RKO (cell line): Measurements from ENCODE around the gene GHSR.

Experiments
- DNase-seq: peaks from one replicate; pipeline ENCODE4 v3.0.0-alpha.2; 2016; ENCODE audit warnings: low spot score

GHSR gene, protein sequence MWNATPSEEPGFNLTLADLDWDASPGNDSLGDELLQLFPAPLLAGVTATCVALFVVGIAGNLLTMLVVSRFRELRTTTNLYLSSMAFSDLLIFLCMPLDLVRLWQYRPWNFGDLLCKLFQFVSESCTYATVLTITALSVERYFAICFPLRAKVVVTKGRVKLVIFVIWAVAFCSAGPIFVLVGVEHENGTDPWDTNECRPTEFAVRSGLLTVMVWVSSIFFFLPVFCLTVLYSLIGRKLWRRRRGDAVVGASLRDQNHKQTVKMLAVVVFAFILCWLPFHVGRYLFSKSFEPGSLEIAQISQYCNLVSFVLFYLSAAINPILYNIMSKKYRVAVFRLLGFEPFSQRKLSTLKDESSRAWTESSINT

GRCh38 chr3:172447611-172448579 is at the start of gene GHSR:
GHSR (minus strand) TSS chr3:172448456; CDS start chr3:172448413, 43 bp downstream.
- DNase-seq: no peak

DNA sequence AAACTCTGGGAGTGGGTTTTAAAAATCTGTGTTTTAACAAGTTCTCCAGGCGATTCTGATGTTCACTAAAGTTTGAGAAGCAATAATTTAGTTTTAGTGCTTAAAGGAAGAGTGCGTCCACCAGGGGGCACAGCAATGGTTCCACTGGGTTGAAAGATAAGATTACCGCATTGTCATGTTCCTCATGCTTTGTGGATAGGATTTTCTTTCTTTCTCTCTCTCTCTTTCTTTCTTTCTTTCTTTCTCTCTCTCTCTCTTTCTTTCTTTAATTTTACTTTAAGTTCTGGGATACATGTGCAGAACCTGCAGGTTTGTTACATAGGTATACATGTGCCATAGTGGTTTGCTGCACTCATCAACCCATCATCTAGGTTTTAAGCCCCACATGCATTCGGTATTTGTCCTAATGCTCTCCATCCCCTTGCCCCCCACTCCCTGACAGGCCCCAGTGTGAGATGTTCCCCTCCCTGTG is 42.0 kb upstream of the GHSR start:
- DNase-seq: peak; percentile 72

- no peak for DNase-seq
Measured at GRCh38 chr3:172478116-172478515, 29.9 kb upstream of the GHSR start.

- DNase-seq: no peak
Measured at GRCh38 chr3:172476347-172476746, 28.1 kb upstream of the GHSR start.

- no peak for DNase-seq
Measured at GRCh38 chr3:172475703-172476102, 27.4 kb upstream of the GHSR start.

DNA sequence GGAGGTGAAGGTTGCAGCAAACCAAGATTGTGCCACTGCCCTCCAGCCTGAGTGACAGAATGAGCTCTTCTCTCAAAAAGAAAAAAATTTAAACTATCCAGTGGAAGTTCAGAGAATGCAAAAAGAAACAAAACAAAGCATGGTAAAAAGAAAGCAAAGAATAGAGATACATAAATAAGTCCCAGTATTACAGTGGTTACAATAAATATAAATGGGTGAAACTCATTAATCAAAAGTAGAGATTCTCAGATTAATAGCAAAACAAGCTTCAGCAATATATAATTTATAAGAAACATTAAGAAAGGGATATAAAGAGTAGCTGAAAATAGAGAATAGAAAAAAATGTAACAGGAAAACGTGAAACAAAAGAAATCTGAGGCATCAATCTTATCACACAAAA is 23.6 kb upstream of the GHSR start:
- DNase-seq: no peak

- no peak for DNase-seq
Measured at GRCh38 chr3:172470588-172470987, 22.3 kb upstream of the GHSR start.

GRCh38 chr3:172467170-172467824 is 19.0 kb upstream of the GHSR start:
- peak; percentile 64 for DNase-seq

DNA sequence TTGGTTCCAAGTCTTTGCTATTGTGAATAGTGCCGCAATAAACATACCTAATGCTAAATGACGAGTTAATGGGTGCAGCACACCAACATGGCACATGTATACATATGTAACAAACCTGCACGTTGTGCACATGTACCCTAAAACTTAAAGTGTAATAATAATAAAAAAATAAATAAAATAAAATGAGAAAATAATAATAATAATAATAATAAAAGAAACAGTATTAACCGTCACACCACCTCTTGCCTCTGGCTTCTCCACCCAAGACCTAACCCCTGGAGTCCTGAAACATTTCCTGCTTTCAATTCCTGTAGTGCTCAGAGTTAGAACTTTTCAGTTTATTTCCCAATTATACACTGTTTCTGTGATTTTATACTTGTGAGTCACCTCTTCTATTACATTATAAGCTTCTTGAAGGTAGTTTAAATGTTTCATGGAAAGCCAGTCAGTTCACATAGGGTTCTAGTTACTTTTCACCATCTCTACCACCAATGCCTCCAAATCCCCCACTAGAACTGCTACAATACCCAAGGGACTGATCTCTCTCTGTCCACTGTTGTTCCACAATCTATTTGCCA is 18.4 kb upstream of the GHSR start:
- DNase-seq: no peak

DNA sequence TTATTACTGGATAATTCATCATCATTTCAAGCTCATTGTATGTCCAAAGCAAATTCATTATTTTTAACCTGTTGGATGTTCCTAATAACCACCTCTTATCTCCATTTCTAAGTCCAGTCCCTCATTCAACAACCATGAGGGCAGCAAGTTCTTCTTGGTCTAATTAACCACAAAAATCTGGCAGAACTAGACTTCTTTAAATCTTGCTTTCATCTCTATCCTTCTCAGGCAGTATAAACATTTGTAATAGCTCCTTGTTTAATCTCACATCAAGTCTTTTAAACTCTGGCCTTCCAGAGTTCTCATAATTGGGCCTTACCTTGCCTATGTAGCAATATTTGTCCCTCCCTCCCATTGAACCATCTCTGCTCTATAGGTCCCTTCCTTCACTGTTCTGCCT is 17.0 kb upstream of the GHSR start:
- no peak for DNase-seq

- DNase-seq: no peak
Measured at GRCh38 chr3:172464306-172464705, 16.1 kb upstream of the GHSR start.

DNA sequence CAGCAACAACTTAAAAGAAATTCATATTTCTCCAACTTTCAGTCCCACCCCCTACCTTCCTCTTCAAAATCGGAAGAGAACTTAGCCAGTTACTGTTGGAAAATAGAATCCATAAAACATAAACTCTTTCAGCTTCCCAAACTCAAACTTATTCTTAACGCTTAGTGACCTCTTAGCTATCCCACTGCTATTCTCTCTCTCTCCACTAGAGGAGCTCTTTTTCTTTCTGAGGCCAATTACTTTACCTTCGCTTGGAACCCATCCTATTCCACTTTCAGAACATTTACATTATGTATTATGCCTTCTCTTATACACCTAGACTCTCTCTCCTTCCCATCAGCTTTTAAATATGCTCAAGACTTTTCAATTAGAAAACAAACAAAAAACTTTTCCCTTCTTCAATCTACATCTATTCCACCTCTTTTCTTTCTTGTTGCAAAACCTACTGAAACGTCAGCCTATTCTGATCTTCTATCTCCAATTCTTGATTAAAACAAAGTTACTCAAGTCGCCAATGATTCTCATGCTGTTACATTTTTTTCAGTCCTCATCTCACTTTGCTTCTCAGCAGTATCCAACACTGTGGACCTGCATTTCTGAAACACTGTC is 13.4 kb upstream of the GHSR start:
- peak; percentile 62 for DNase-seq

GRCh38 chr3:172456404-172456803 is 8.1 kb upstream of the GHSR start:
- DNase-seq: no peak

GRCh38 chr3:172454180-172454579 is 5.9 kb upstream of the GHSR start:
- no peak for DNase-seq

DNA sequence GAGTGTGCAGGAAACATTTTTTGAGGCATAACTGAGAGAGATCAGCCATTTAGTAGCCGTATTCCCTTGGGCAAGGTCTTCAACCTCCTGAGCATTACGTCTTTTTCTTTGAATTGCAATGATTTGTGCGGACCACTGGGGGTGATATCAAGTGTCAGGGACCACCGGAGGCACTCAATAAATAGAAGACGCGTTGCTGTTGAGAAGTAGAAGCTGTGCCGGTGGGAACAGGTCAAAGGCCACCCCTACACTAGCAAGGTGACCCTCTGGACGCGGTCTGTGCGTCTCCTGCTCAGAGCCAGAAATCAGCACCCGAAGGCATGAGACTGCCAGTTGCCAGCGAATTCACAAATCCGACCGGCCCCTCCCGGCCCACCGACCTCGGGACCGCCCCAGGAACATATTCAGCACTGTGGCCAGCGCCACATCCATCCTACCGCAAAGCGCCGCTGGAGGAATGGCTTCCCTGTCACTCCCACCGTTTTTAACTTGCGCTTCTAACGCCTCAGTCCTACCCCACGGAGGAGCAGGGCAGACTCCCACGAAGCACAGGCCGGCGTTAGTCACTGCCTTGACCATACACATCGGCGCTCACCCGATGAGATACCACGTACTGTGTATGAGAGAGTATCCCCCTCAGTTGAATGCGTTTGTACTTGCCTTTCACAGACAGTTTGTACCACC is 1.4 kb upstream of the GHSR start:
- no peak for DNase-seq

- no peak for DNase-seq
Measured at GRCh38 chr3:172448661-172449465, 607 bp upstream of the GHSR start.

- DNase-seq: no peak
Measured at GRCh38 chr3:172446198-172446597, 2.1 kb downstream of the GHSR start.

DNA sequence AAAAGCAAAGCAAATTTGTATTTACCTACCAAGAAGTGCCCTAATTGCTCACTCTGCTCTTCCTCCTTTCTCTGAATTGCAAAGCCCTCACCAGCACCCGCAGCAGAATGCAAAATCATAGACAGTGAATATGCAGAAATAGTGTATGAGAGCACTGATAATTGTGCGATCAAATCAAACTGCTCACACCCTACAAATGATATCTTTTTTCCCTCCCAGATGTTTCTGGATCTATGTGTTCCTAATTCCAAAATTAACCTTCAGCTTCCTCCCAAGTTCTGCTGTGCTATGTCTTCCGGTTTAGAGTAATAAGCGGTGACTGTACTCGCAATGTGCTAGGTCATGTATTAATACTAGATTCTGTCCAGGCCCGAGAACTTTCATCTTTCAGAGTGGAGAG is 3.4 kb downstream of the GHSR start:
- no peak for DNase-seq

GRCh38 chr3:172442606-172443005 is 5.7 kb downstream of the GHSR start:
- no peak for DNase-seq

GRCh38 chr3:172441581-172441980 is 6.7 kb downstream of the GHSR start:
- no peak for DNase-seq
